Thyroid gland (tissue), 4 donors: ENCODE measurements around the gene HES4.

ENCODE experiments used
- POLR2A ChIP-seq, 2 donors: fragments of 450-650 bp; IDR thresholded peaks; one replicate each; pipeline ENCODE4 v1.6.1; 2017; ENCODE audit warnings: antibody characterized with exemption in 2 of 2, mild to moderate bottlenecking in 2 of 2, moderate library complexity in 1 of 2
- TF ChIP-seq, protein P1 (sequence below), 6 experiments: fragments of 200-600 bp in 3 of 6; fragments of 450-650 bp in 3 of 6; sonication (generic) in 3 of 6; IDR thresholded peaks; one replicate each; pipeline ENCODE4 v1.5.1; 2016 to 2019; ENCODE audit warnings: antibody characterized with exemption in 6 of 6, mild to moderate bottlenecking in 2 of 6, inconsistent platforms in 1 of 6, moderate library complexity in 1 of 6

GRCh38 chr1:1004780-1005697 is 5.1 kb upstream of the HES4 start:
- TF ChIP-seq, protein P1, sequence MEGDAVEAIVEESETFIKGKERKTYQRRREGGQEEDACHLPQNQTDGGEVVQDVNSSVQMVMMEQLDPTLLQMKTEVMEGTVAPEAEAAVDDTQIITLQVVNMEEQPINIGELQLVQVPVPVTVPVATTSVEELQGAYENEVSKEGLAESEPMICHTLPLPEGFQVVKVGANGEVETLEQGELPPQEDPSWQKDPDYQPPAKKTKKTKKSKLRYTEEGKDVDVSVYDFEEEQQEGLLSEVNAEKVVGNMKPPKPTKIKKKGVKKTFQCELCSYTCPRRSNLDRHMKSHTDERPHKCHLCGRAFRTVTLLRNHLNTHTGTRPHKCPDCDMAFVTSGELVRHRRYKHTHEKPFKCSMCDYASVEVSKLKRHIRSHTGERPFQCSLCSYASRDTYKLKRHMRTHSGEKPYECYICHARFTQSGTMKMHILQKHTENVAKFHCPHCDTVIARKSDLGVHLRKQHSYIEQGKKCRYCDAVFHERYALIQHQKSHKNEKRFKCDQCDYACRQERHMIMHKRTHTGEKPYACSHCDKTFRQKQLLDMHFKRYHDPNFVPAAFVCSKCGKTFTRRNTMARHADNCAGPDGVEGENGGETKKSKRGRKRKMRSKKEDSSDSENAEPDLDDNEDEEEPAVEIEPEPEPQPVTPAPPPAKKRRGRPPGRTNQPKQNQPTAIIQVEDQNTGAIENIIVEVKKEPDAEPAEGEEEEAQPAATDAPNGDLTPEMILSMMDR (IDR thresholded peaks at IDR 0.05) = peak in 1 of 6 experiments; percentile 17
- peak in 1 of 2 donors; percentile 33 for TF ChIP-seq POLR2A (IDR thresholded peaks at IDR 0.05)
